HG03558 (cell line): Measurements from ENCODE around the gene PRCP.

Experiments used
- ATAC-seq: cut with Tn5 transposase; IDR thresholded peaks from one replicate; pipeline ENCODE4 v1.9.1; 2021; ENCODE audit warnings: moderate number of reproducible peaks; ENCODE audit not compliant: unreplicated experiment; ENCODE audit errors: extremely low read depth

The PRCP gene

DNA sequence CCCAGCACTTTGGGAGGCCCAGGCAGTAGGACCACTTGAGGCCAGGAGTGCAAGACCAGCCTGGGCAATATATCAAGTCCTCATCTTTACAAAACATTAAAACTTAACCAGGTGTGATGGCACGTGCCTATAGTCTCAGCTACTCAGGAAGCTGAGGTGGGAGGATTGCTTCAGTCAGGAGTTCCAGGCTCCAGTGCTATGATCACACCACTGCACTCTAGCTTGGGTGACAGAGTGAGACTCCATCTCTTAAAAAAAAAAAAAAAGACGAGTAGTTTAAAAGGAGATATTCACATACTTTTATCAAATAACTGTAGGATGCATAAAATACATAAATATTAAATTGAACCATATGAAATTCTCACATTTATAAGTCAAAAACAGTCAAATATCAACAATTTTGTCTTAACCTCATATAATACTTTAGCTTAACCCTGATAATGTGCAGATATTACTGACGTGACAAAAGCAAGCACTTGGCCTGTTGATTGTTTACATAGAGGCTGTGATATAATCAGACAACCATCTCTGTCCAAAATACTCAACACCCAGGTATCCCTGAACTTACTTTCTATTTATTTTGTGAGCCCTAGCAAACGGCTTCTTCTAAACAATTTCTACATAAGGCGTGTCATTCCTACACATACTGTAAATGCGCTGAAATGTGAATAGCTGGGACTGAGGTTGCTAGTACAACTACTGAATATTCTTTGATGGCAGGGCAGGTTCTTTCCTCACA lies 57.0 kb downstream of the PRCP start:
- ATAC-seq, result no peak

GRCh38 chr11:82842019-82842418 lies 58.2 kb downstream of the PRCP start:
- ATAC-seq, result no peak

- no peak for ATAC-seq
These were observed 62.6 kb downstream of the PRCP start for GRCh38 chr11:82837650-82838049.

GRCh38 chr11:82832983-82833382 lies 67.2 kb downstream of the PRCP start:
- no peak for ATAC-seq

DNA sequence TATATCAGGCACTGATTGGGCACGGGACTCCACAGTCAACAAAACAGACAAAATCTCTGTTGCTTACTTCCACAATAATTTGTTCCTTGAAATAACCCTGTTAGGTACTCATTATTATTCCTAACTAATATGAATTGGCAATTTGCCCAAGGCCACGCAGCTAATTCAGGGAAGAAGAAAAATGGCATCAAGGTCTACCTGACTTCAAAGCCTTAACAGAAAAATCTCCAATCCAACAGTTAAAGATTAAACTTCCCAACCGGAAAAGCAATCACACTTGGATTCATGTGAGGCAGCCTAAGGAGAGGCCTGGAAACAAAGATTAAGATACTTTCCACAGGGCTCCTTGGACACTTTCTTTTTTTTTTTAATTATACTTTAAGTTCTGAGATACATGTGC lies 68.9 kb downstream of the PRCP start:
- ATAC-seq, result no peak

GRCh38 chr11:82830746-82831145 lies 69.5 kb downstream of the PRCP start:
- no peak for ATAC-seq

- no peak for ATAC-seq
These were observed 71.1 kb downstream of the PRCP start for GRCh38 chr11:82829101-82829500.

DNA sequence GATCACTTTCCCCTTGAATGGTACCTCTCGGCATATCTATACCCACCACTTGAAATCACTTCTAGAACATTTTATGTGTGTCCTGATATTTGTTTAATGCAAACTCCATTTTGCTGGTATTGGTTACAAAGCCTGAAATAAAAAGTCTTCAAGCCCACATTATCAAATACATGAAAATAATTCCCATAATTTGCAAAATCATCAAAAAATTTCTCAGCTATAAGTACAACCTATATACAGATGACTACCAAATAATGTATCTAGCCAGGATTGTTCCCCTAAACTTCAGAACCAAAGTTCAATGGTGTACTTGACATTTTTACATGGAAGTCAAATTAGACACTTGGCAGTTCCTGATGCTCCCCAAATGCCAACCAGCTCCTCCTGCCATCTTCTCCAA lies 71.8 kb downstream of the PRCP start:
- ATAC-seq, result no peak

DNA sequence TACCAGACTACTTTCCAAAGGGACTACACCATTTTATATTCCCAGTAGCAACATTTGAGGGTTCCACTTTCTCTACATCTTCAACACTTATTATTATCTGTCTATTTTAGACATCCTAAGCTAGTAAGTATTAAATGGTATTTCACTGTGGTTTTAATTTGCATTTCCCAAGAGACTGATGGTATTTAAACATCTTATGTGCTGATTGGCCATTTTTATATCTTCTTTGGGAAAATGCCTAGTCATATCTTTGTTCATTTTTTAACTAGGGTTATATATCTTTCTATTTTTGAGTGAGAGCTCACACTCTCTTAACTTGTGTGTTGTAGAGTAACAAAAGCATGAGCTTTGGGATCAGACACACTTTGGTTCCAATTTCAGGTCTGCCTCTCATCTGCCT lies 73.7 kb downstream of the PRCP start:
- no peak for ATAC-seq

- ATAC-seq, result no peak
These were observed 76.3 kb downstream of the PRCP start for GRCh38 chr11:82823647-82824619.

DNA sequence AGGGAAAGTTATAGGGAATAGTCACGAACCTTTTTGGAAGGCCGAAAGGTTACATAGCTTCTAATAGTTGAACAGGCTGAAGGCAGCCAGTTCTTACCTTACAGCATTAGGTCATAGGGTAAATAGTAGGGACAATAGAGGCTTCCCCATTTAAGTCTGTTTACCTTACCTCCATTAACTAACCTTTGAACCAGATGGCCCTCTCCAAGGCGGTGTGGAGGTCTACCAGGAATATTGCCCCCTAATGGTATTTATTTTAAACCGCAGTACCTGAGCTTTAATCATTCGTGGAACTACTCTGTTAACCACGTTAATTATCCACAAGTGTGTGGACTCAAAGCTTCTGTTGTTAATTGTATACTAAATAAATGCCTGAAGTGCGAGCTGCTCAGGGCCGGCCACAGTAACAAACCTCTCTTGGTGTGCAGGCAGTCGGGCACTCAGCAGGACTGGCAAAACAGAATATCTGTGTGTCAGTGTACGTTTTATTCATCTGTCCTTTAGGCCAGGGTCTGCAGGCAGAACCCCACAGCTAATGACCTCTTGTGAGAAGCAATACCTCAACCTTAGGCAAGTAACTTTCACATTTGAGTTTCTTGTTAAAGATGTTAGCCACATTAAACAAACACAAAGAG lies 81.7 kb downstream of the PRCP start:
- ATAC-seq, result no peak

GRCh38 chr11:82815406-82815805 lies 84.8 kb downstream of the PRCP start:
- no peak for ATAC-seq

- no peak for ATAC-seq
These were observed 85.9 kb downstream of the PRCP start for GRCh38 chr11:82814379-82814778.

DNA sequence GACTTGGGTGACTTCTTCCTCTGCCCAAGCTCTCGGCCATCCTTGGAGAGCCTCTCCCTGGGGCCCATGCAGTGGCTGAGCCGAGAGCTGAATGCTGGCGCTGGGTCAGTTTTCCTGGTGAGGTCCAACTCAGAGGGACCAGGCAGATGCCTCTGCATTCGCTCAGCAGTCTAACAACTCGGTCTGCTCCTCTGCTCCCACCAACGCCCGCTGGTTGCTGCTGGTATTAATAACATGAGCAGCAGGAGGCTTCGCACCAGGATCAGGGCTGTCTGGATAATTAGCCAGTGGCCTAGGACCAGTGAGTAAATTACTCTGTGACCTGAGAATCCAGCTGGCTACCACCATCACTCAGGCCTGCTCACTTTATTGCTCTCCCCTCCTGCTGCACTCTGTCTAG lies 88.9 kb downstream of the PRCP start:
- ATAC-seq, result no peak

- no peak for ATAC-seq
These were observed 89.5 kb downstream of the PRCP start for GRCh38 chr11:82810738-82811137.

GRCh38 chr11:82810326-82810725 lies 89.9 kb downstream of the PRCP start:
- no peak for ATAC-seq

DNA sequence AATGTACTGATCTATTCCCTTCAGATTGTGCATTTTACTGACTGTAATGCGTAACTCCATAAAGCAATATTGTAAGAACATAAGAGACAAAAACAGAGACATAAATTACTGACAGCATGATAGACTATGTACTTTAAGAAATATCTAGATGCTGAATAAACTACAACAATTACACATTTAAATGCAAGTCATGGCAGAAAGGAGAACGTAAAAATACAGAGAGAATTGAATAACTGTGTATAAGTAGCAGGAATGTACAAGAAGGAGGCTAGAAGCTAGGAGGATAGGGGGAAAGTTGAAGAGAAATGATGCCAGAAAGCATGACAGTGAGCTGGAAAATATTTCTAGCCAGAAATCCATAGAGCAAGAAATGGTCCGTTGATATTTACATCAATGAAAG lies 92.6 kb downstream of the PRCP start:
- no peak for ATAC-seq

DNA sequence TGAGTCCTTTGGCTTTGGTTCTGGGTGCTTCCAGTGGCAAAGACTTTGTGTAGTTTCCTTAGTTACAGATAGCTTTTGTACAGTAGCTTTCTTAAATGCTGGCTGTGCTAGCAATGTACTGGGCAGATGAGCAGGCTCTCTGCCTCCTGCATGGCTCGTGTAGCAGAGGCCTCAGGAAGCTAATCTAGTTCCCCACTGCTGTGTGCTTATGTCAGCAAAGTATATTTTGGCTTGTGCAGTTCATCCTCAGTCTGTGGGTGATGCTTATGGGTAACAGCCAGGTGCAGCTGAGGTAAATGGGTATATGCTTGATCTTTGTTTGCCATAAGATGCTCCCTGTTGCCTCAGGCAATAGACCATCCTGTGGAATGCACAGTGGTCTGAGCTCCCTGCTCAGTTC lies 97.5 kb downstream of the PRCP start:
- no peak for ATAC-seq

- ATAC-seq, result no peak
These were observed 103.0 kb downstream of the PRCP start for GRCh38 chr11:82796998-82797961.

- no peak for ATAC-seq
These were observed 105.7 kb downstream of the PRCP start for GRCh38 chr11:82794490-82794889.
